Measurements from ENCODE around the gene KANK2.

The KANK2 gene

GRCh38 chr19:11242025-11242424 lies 44.7 kb upstream of the KANK2 start:
- no peaks in the 10 kb centered on the region for H3K27me3 Mint-ChIP-seq (ENCODE audit: low read depth)
- no peak for TF ChIP-seq CTCF (IDR thresholded peaks at IDR 0.05; ENCODE audit: unreplicated experiment in 3 of 3)
- H3K9me3 Mint-ChIP-seq, result no peaks in the 10 kb centered on the region
- H3K36me3 Mint-ChIP-seq (ENCODE audit: low read depth), result peaks cover 18% of the 10 kb centered on the region
- H3K4me1 Mint-ChIP-seq, result peaks cover 10% of the 10 kb centered on the region
- H3K4me3 Mint-ChIP-seq, result no peak overlapping the region
- H3K27ac Mint-ChIP-seq, result peak overlapping the region in 2 of 3 experiments; percentile 40 to 44

GRCh38 chr19:11240008-11240444 lies 42.7 kb upstream of the KANK2 start:
- Mint-ChIP-seq H3K4me3 (no peak overlapping the region), H3K27me3 (ENCODE audit: low read depth) (no peaks in the 10 kb centered on the region), H3K9me3 (no peaks in the 10 kb centered on the region), H3K27ac (no peak overlapping the region), H3K36me3 (ENCODE audit: low read depth) (peaks cover 16% of the 10 kb centered on the region), H3K4me1 (peaks cover 5% of the 10 kb centered on the region)
- TF ChIP-seq CTCF (IDR thresholded peaks at IDR 0.05; ENCODE audit: unreplicated experiment in 3 of 3), result no peak

- peaks cover 16% of the 10 kb centered on the region for H3K36me3 Mint-ChIP-seq (ENCODE audit: low read depth)
These were observed 42.1 kb upstream of the KANK2 start, which contains the start of gene ANGPTL8 for GRCh38 chr19:11239377-11240000. TSS of gene ANGPTL8 (plus strand) at chr19:11239619. CDS start at chr19:11239638, 19 bp downstream.

GRCh38 chr19:11238781-11239376 lies 41.5 kb upstream of the KANK2 start:
- Mint-ChIP-seq H3K36me3 (ENCODE audit: low read depth) (peaks cover 16% of the 10 kb centered on the region), H3K4me1 (peaks cover 4% of the 10 kb centered on the region), H3K4me3 (no peak overlapping the region), H3K27ac (no peak overlapping the region), H3K9me3 (no peaks in the 10 kb centered on the region), H3K27me3 (ENCODE audit: low read depth) (no peaks in the 10 kb centered on the region)
- no peak for TF ChIP-seq CTCF (IDR thresholded peaks at IDR 0.05; ENCODE audit: unreplicated experiment in 3 of 3)

More at GRCh38 chr19:11239377-11240000, 42.1 kb upstream of the KANK2 start, which contains the start of gene ANGPTL8:
- TF ChIP-seq CTCF (IDR thresholded peaks at IDR 0.05; ENCODE audit: unreplicated experiment in 3 of 3), result no peak
- Mint-ChIP-seq H3K4me3 (no peak within 1 kb of the TSS), H3K27ac (no peak within 1 kb of the TSS), H3K9me3 (no peaks in the 10 kb centered on the region), H3K4me1 (peaks cover 5% of the 10 kb centered on the region), H3K27me3 (ENCODE audit: low read depth) (no peaks in the 10 kb centered on the region)

- H3K9me3 Mint-ChIP-seq, result no peaks in the 10 kb centered on the region
- H3K4me1 Mint-ChIP-seq, result no peaks in the 10 kb centered on the region
- H3K36me3 Mint-ChIP-seq (ENCODE audit: low read depth), result peaks cover 16% of the 10 kb centered on the region
- H3K27me3 Mint-ChIP-seq (ENCODE audit: low read depth), result no peaks in the 10 kb centered on the region
- TF ChIP-seq CTCF (IDR thresholded peaks at IDR 0.05; ENCODE audit: unreplicated experiment in 3 of 3), result no peak
- no peak overlapping the region for H3K4me3 Mint-ChIP-seq
- H3K27ac Mint-ChIP-seq, result no peak overlapping the region
These were observed 40.7 kb upstream of the KANK2 start for GRCh38 chr19:11238041-11238440.

GRCh38 chr19:11237321-11237720 lies 40.0 kb upstream of the KANK2 start:
- Mint-ChIP-seq H3K4me1 (no peaks in the 10 kb centered on the region), H3K36me3 (ENCODE audit: low read depth) (peaks cover 16% of the 10 kb centered on the region), H3K4me3 (no peak overlapping the region), H3K9me3 (no peaks in the 10 kb centered on the region), H3K27ac (no peak overlapping the region), H3K27me3 (ENCODE audit: low read depth) (no peaks in the 10 kb centered on the region)
- TF ChIP-seq CTCF (IDR thresholded peaks at IDR 0.05; ENCODE audit: unreplicated experiment in 3 of 3), result no peak
